ENCODE data around the gene DCLK1. TPM values are rescaled to one million over a fixed set of nuclear protein-coding genes. Genes with fewer than 3 reads are reported as not detected.

DCLK1 gene
- total RNA-seq, 1 donor from 2014 or later: not detected

GRCh38 chr13:35767256-35767976, 363.8 kb downstream of the DCLK1 start:
- ATAC-seq (no peak), DNase-seq (ENCODE audit: low spot score) (no peak)

DNA sequence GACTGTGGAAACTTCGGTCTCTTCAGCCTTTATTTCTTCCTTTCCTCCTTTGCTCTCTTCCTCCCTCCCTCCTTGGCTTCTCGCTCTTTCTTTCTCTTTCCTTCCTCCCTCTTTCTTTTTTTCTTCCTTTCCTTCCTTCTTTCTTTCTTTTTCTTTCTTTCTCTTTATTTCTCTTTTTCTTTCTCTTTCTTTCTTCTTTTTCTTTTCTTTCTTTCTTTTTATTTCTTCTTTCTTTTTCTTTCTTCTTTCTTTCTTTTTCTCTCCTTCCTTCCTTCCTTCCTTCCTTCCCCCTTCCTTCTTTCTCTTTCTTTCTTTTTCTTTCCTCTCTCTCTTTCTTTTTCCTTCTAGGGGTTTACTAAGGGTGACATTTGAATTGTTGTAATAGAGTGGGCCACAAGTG, 364.5 kb downstream of the DCLK1 start:
- DNase-seq (ENCODE audit: low spot score): no peak
- no peak for ATAC-seq

- no peak for DNase-seq (ENCODE audit: low spot score)
- ATAC-seq: no peak
Measured at GRCh38 chr13:35765941-35766340, 365.2 kb downstream of the DCLK1 start.

GRCh38 chr13:35765366-35765765, 365.8 kb downstream of the DCLK1 start:
- DNase-seq (ENCODE audit: low spot score): no peak
- no peak for ATAC-seq

- ATAC-seq: no peak
- DNase-seq (ENCODE audit: low spot score): no peak
Measured at GRCh38 chr13:35764326-35765015, 366.7 kb downstream of the DCLK1 start.

GRCh38 chr13:35763782-35764123, 367.4 kb downstream of the DCLK1 start:
- ATAC-seq: no peak
- DNase-seq (ENCODE audit: low spot score): no peak

DNA sequence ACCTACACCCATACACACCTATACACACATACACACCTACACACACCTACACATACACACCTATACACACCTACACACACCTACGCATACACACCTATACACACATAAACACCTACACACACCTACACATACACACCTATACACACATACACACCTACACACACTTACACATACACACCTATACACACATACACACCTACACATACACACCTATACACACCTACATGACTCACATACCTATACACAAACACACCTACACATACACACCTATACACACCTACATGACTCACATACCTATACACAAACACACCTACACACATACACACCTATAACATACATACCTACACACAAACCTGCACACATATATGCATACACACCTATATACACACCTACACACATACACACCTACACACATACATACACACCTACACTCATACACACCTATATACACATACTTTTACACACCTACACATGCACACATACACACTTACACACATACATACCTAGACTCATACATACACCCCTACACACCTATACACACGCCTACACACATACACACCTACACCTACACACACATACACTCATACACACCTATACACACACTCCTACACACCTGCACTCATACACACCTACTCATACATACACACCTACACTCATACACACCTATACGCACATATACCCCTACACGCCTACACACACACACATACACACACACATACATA, 368.0 kb downstream of the DCLK1 start:
- DNase-seq (ENCODE audit: low spot score) (no peak), ATAC-seq (no peak)

DNA sequence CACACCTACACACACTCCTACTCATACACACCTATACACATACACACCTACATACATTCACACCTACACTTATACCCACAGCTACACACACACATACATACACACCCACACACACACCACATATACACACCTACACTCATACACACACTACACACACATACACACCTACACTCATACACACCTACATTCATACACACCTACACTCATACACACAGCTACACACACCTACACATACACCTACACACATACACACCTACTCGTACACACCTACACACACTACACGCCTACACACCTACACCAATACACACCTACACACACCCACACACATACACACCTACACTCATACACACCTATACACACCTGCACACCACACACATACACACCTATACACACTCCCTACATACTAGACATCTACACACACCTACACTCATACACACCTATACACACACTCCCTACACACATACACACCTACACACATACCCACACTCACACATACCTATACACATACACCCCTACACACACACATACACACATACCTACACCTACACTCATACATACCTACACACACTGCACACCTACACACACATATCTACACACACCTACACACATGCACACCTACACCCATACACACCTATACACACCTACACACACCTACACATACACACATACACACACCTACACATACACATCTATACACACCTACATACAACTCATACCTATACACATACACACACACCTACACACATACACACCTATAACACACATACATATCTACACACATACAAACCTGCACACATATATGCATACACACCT, 369.5 kb downstream of the DCLK1 start:
- DNase-seq (ENCODE audit: low spot score): no peak
- ATAC-seq: no peak

- DNase-seq (ENCODE audit: low spot score) (no peak), ATAC-seq (no peak)
Measured at GRCh38 chr13:35760735-35761281, 370.4 kb downstream of the DCLK1 start.

DNA sequence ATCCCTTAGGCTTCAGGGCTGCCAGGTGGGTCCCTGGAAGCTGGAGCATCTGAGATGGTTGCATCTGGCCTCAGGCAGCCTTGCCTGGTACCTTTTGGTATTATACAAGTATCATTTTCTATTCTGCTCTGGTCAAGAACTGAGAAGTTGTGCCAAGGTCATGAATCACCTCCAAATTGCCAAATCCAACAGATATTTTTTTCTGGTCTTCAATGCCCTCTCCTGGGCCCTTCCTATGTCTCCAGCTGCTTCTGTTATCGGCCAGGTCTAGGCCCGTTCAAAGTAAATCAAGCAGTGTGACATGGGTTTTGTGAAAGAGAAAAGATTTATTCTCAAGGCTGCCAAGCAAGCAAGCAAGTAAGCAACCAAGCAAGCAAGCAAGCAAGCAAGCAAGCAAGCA, 383.6 kb downstream of the DCLK1 start:
- DNase-seq (ENCODE audit: low spot score): no peak

GRCh38 chr13:35744566-35745178, 386.5 kb downstream of the DCLK1 start:
- ATAC-seq: no peak
- no peak for DNase-seq (ENCODE audit: low spot score)

More for the DNA sequence above, 383.6 kb downstream of the DCLK1 start:
- no peak for ATAC-seq

DNA sequence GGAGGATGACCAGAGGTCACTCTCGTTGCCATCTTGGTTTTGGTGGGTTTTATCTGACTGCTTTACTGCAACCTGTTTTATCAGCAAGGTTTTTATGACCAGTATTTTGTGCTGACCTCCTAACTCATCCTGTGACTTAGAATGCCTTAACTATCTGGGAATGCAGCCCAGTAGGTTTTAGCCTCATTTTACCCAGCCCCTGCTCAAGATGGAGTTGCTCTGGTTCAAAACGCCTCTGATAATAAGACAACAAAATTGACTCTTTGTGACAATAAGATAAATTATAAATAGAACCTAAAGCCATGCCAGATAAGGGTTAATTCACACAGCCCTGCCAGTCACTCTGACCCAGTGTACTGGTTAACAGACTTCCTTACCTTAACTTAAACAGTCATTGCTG, 387.0 kb downstream of the DCLK1 start:
- DNase-seq (ENCODE audit: low spot score): no peak
- no peak for ATAC-seq

DNA sequence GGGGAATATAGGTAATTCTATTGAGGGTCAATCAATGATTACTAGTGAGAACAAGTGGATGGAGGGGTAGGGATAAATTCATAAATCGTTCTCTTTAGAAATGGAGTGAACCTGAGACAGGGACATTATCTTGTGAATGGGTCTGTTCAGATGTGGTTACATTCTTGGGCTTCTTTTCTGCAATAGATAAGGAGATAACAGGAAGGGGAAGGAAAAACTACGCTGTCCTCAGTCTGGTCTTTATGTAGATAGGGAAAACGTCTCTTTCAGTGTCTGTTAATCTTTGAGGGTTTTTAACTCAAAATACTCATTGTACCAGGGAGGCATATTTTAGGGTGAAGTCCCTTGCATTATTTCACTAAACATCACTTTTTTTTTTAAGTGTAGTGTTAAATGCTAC, 388.0 kb downstream of the DCLK1 start:
- DNase-seq (ENCODE audit: low spot score) (no peak), ATAC-seq (no peak)

DNA sequence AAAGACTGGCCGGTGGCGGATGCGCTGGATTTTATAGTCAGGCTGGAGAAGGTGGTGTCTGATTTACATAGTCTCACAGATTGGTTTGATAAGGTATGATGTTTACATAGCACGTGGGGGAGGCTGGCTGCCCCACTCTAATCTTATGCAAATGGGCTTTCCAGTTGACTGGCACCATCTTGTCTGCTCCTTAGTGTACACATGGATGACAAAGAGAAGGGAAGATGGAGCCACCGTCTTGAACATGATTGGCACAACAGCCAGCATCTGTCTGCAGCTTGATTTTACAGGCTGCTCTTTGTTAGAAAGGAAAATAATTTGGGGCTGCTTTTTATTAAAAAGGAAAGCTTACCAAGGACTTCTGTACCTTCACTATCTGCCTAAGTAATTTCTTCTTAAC, 389.5 kb downstream of the DCLK1 start:
- DNase-seq (ENCODE audit: low spot score): no peak
- no peak for ATAC-seq

DNA sequence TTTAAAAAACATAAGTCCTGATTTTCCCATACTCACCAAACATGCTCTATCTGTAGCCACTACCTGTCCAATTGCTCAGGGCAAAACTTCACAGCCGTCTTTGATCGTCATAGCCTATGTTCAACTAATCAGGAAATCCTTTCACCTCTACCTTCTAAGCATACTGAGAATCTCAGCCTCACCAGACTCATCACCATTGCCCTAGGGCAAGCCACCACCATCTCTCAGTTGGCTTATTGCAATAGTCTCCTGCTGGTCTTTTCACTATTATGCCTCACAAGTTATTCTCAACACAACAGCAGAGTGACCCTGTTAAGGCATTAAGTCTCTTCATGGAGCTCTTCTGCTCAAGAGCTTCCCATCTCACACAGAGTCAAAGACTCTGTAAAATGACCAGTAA, 394.3 kb downstream of the DCLK1 start:
- DNase-seq (ENCODE audit: low spot score): no peak
- ATAC-seq: no peak

GRCh38 chr13:35733827-35734226, 397.4 kb downstream of the DCLK1 start:
- ATAC-seq: peak; percentile 43
- no peak for DNase-seq (ENCODE audit: low spot score)

DNA sequence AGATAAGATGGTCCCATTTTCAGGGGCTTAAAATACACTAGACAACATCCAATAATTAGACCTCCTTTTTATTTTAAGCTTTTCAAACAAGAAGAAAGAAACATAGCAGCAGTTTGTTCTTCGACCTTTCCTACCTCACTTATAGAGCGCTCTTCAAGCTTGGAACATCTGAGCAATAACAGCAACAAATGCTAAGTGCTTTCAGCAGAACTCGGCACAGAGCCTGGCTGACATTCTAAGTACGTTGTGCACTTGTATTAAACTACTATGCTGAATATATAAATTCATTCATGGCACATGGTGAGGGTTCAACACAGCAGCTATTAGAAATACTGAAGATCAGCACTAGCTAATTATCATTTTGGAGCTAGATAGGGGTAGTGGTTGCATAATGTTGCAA, 398.6 kb downstream of the DCLK1 start:
- ATAC-seq: no peak
- DNase-seq (ENCODE audit: low spot score): no peak

GRCh38 chr13:35731471-35731870, 399.7 kb downstream of the DCLK1 start:
- ATAC-seq: no peak
- no peak for DNase-seq (ENCODE audit: low spot score)

- DNase-seq (ENCODE audit: low spot score): peak; percentile 51
Measured at GRCh38 chr13:35729926-35730627, 401.1 kb downstream of the DCLK1 start.

DNA sequence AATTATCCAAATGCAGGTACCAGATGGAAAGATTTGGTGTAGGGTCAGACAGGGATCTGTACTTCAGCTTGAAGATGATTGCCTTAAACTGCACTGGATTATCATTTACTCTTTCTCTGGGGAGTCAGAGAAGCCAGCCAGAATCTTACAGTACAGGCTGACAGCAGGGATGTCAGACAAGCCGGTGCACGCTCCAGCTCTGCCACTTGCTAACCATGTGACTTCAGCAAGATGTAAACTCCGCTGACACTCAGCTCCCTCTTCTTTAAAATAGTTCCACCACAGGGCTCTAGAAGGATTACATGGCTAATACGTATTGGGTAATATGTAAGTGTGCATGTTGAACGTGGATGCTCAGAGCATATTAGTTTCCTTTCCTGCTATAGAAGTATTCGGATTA, 403.3 kb downstream of the DCLK1 start:
- DNase-seq (ENCODE audit: low spot score) (no peak), ATAC-seq (no peak)

More at GRCh38 chr13:35729926-35730627, 401.1 kb downstream of the DCLK1 start:
- peak; percentile 45 for ATAC-seq

All from left lobe of liver (tissue), 2 donors.